Activated CD8-positive, alpha-beta memory T cell treated with anti-CD3 and anti-CD28 coated beads, Interleukin-2, amount 50 U/mL, for 4 hours (primary cell): Measurements from ENCODE around the gene NDUFC1.

Experiments
- DNase-seq: peaks from one replicate; pipeline ENCODE4 v3.0.0-alpha.2; 2020

Gene NDUFC1

GRCh38 chr4:139245590-139245989, 56.7 kb downstream of the NDUFC1 start:
- no peak for DNase-seq

DNA sequence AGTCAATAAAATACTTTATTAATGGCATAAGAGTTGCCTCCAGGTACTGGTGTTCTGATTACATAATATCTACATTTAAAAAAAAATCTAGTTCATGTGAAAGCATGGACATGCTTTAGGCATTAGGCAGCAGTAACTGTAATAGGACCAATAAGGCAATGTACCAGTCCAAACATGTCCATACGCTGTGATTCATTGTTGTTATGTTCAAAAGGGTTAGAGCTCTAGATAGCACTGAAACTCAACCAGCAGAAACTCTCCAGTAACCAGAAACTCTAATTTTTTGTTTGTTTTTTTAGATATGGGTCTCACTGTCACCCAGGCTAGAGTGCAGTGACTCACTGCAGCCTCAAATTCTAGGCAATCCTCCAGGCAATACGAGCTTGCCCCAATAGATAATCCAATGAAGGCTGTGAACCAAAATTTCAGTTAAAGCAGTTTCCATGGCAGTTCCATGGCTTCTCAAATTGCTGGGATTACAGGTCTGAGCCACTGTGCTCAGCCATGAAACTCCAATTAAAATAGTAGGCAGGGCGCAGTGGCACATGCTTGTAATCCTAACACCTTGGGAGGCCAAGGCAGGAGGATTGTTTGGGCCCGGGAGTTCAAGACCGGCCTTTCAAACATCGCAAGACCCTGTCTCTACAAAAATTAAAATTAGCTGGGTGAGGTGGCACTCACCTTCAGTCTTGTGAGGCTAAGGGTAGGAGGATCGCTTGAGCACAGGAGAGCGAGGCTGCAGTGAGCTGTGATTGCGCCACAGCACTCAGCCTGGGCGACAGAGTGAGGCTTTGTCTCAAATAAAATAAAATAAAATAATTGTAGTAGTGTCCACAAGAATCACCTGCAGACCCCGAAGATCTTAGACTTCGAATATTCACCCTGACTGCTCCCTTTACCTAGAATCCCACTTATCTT, 58.6 kb downstream of the NDUFC1 start:
- no peak for DNase-seq

DNA sequence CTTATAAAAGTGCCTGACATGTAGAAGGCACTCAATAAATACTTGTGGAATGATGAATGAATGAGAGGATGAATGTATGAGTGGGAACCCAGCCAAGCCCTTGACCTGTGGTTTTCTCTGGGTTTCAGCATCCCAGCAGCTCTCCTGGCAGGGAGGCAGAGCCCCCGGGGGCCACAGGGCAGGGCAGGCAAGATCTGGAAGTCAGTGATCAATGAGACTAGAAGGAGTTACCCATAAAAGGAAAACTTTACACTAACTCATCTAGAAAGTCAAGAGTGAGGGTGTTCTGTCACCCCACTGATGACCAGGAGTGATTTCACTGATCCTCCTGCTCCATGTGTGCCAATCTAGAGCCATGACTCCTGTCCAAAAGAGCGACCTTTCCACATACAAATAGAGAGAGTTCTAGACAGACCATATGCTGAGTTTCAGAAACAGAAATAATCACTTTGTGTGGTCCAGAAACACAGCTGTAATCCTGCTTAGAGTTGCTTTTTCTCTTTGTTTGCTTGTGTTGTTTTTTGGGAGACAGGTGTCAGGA, 59.7 kb downstream of the NDUFC1 start:
- DNase-seq: no peak

- DNase-seq: no peak
Observed at GRCh38 chr4:139241784-139242151, 60.5 kb downstream of the NDUFC1 start.

GRCh38 chr4:139241086-139241783, 61.0 kb downstream of the NDUFC1 start:
- DNase-seq: no peak
